Measurements from ENCODE around the gene ATP4B.

DNA sequence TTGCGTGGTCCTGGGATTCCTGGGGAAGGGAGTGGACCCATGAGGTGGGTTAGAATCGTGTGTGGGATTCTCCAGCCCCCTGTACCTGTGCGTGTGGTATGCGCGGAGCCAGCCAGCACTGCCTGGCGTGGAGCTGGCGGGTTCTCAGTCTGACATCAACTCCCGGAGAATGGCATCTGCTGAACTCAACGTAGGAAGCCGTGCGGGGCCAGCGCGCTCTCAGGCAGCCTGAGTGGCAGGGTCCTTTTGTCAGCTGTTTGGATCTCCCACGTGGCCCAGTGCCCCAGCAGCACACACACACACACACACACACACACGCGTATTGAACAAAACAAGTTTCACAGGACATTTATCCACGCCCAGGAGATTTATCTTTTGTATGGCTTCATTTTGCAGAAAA is 28.1 kb downstream of the ATP4B start:
- TF ChIP-seq, protein P1, sequence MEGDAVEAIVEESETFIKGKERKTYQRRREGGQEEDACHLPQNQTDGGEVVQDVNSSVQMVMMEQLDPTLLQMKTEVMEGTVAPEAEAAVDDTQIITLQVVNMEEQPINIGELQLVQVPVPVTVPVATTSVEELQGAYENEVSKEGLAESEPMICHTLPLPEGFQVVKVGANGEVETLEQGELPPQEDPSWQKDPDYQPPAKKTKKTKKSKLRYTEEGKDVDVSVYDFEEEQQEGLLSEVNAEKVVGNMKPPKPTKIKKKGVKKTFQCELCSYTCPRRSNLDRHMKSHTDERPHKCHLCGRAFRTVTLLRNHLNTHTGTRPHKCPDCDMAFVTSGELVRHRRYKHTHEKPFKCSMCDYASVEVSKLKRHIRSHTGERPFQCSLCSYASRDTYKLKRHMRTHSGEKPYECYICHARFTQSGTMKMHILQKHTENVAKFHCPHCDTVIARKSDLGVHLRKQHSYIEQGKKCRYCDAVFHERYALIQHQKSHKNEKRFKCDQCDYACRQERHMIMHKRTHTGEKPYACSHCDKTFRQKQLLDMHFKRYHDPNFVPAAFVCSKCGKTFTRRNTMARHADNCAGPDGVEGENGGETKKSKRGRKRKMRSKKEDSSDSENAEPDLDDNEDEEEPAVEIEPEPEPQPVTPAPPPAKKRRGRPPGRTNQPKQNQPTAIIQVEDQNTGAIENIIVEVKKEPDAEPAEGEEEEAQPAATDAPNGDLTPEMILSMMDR (IDR thresholded peaks at IDR 0.05): no peak
- no peak for TF ChIP-seq EZH2phosphoT487 (IDR thresholded peaks at IDR 0.05)
